ENCODE data around the gene BCHE. TPM values are rescaled to one million over a fixed set of nuclear protein-coding genes. Genes with fewer than 3 reads are reported as not detected.

BCHE gene
- total RNA-seq, 1 donor from 2014 or later: 6.8 TPM

- intact Hi-C loops (cut with DNase I): no loop called here
- DNase-seq (no peak), ATAC-seq (peak; percentile 43)
- TF ChIP-seq CTCF (IDR thresholded peaks at IDR 0.05): peak; percentile 57
- H3K4me3 ChIP-seq: no peak overlapping the region
- no peaks in the 10 kb centered on the region for H3K36me3 ChIP-seq
- H3K27ac ChIP-seq: no peak overlapping the region
- no peaks in the 10 kb centered on the region for H3K27me3 ChIP-seq
- H3K4me1 ChIP-seq: no peaks in the 10 kb centered on the region
- H3K9me3 ChIP-seq: no peaks in the 10 kb centered on the region
Observed at GRCh38 chr3:165854696-165855095, 17.5 kb upstream of the BCHE start.

DNA sequence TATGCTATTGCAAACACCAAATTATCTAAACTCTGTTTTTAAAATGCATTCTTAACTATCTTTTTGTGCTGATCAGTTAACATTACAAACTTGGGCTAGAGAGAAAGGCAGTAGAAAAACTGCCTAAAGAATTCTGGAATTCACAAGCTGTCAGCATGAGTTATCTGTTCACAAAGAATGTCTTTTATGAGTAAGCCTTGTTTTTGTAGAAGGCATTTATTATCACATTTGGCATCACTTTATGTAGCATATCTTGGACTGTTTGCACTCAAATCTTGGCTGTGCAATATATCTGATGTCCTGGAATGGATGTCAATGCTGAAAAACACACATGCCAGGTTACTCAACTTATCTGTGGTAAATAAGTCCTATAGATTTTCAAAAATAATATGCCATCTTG, 15.5 kb upstream of the BCHE start:
- no peaks in the 10 kb centered on the region for H3K27me3 ChIP-seq
- no peak overlapping the region for H3K4me3 ChIP-seq
- H3K36me3 ChIP-seq: no peaks in the 10 kb centered on the region
- H3K4me1 ChIP-seq: no peaks in the 10 kb centered on the region
- ATAC-seq (no peak), DNase-seq (no peak)
- H3K27ac ChIP-seq: no peak overlapping the region
- no peak for TF ChIP-seq CTCF (IDR thresholded peaks at IDR 0.05)
- no peaks in the 10 kb centered on the region for H3K9me3 ChIP-seq
- intact Hi-C loops (cut with DNase I): no loop called here

DNA sequence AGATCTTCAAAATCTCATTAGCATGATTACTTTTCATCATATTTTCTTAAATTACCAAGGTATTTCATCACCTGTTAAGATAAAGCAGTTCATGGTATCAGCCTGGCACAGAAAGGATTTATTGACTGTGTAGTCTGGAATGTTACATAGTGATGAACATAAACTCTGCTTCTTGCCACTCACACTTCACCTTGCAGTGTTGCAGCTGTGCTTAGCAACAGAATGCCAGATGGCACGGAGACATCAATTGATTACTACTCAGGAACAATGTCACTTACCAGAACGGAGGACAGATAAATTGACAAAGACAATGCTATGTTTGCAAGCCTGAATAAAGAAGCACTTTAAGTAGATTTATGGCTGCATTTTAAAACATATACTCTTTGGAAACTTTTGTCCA, 15.0 kb upstream of the BCHE start:
- TF ChIP-seq CTCF (IDR thresholded peaks at IDR 0.05): no peak
- Histone ChIP-seq H3K27me3 (no peaks in the 10 kb centered on the region), H3K4me3 (no peak overlapping the region), H3K9me3 (no peaks in the 10 kb centered on the region), H3K36me3 (no peaks in the 10 kb centered on the region), H3K4me1 (no peaks in the 10 kb centered on the region), H3K27ac (no peak overlapping the region)
- ATAC-seq (no peak), DNase-seq (no peak)
- intact Hi-C loops (cut with DNase I): no loop called here

GRCh38 chr3:165846056-165846455, 8.8 kb upstream of the BCHE start:
- TF ChIP-seq CTCF (IDR thresholded peaks at IDR 0.05): no peak
- DNase-seq (no peak), ATAC-seq (no peak)
- H3K4me3 ChIP-seq: no peak overlapping the region
- no peak overlapping the region for H3K27ac ChIP-seq
- intact Hi-C loops (cut with DNase I): no loop called here
- no peaks in the 10 kb centered on the region for H3K27me3 ChIP-seq
- no peaks in the 10 kb centered on the region for H3K4me1 ChIP-seq
- no peaks in the 10 kb centered on the region for H3K9me3 ChIP-seq
- no peaks in the 10 kb centered on the region for H3K36me3 ChIP-seq

DNA sequence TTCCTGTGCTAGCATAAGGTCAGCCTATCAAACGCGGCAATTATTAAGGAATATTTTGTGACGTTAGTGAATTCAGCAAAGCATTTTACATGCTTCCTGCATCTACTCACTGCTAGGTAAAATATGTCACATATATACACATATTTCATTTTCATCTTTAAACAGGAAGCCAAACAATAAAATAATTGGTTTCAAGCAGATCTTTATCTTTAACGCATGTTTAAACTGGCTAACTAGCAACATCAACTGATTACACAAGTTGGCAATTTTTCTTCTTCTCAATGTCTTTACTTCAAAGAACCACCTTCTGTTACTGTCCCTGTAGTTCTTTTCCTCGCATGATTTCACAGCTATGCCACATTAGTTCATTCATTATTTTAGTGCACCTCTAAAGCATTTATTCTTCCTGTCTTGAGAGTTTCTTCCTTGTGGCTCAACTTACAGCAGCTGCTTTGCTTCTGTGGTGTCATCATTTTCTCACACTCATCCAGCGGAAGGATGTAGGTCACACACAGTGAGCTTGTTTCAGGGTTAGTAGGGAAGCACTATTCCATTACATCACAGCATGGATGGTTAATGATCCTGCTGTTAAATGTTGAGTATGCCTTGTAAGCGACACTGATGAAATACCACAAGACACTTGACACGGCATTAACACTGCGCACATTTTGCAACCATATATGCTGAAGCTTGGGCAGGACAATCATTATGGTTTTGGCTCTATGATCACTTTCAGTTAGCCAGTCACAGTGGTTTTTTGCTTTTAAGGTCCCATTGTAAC, 2.3 kb upstream of the BCHE start:
- no peak overlapping the region for H3K4me3 ChIP-seq
- no peaks in the 10 kb centered on the region for H3K36me3 ChIP-seq
- TF ChIP-seq CTCF (IDR thresholded peaks at IDR 0.05): no peak
- ATAC-seq (no peak), DNase-seq (no peak)
- H3K27ac ChIP-seq: no peak overlapping the region
- no peaks in the 10 kb centered on the region for H3K4me1 ChIP-seq
- H3K27me3 ChIP-seq: no peaks in the 10 kb centered on the region
- intact Hi-C loops (cut with DNase I): no loop called here
- H3K9me3 ChIP-seq: no peaks in the 10 kb centered on the region

DNA sequence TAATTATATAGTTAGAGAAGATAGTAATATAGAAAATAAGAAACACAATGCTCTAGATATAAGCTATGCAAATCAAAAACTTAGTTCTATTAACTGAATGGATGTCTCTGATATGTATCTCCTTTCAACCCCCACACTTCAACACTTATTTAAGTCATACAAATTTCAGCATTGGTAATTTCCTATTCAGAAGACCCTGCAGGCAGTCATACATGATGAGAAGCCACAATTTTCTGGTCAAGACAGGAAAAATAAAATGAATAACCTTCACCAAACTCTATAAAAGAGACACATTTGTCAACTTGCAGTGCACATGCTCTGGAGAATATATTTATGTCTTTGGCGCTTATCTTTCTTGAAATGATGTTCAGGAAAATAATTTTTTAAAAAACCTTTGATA, 578 bp upstream of the BCHE start:
- no peak for DNase-seq
- TF ChIP-seq CTCF (IDR thresholded peaks at IDR 0.05): no peak

More for the DNA sequence above, 578 bp upstream of the BCHE start:
- Histone ChIP-seq H3K4me3 (no peak overlapping the region), H3K36me3 (no peaks in the 10 kb centered on the region), H3K4me1 (no peaks in the 10 kb centered on the region), H3K27ac (no peak overlapping the region), H3K9me3 (no peaks in the 10 kb centered on the region), H3K27me3 (no peaks in the 10 kb centered on the region)
- no peak for ATAC-seq
- intact Hi-C loops (cut with DNase I): no loop called here
